HG03060 (cell line): Measurements from ENCODE around the gene TMCC2.
"Not testable (repeated sequence)": the region's sequence is repeated elsewhere in the genome, so short reads cannot be mapped to it uniquely, and the experiment has no call there.

Experiments used
- ATAC-seq: cut with Tn5 transposase; IDR thresholded peaks from one replicate; pipeline ENCODE4 v1.9.1; 2021; ENCODE audit warnings: low read depth, moderate number of reproducible peaks; ENCODE audit not compliant: unreplicated experiment

Gene TMCC2

GRCh38 chr1:205227584-205228013 is at the start of gene TMCC2:
TSS of gene TMCC2 (plus strand) at chr1:205227946. CDS start at chr1:205228565, 619 bp downstream.
- no peak for ATAC-seq

- ATAC-seq, result no peak
Measured at GRCh38 chr1:205179842-205180241, 47.9 kb upstream of the TMCC2 start.

- ATAC-seq, result not testable (repeated sequence)
Measured at GRCh38 chr1:205180331-205180730, 47.4 kb upstream of the TMCC2 start.

GRCh38 chr1:205182930-205183329 is 44.8 kb upstream of the TMCC2 start:
- no peak for ATAC-seq

GRCh38 chr1:205183676-205184335 is 43.9 kb upstream of the TMCC2 start:
- ATAC-seq, result no peak

GRCh38 chr1:205186191-205186590 is 41.6 kb upstream of the TMCC2 start:
- no peak for ATAC-seq

GRCh38 chr1:205187420-205187819 is 40.3 kb upstream of the TMCC2 start:
- no peak for ATAC-seq

- no peak for ATAC-seq
Measured at GRCh38 chr1:205188098-205188497, 39.6 kb upstream of the TMCC2 start.

GRCh38 chr1:205188596-205188995 is 39.1 kb upstream of the TMCC2 start:
- no peak for ATAC-seq

- no peak for ATAC-seq
Measured at GRCh38 chr1:205189131-205189530, 38.6 kb upstream of the TMCC2 start.

- ATAC-seq, result no peak
Measured at GRCh38 chr1:205190845-205191577, 36.7 kb upstream of the TMCC2 start.

- ATAC-seq, result no peak
Measured at GRCh38 chr1:205191622-205192021, 36.1 kb upstream of the TMCC2 start.

- ATAC-seq, result no peak
Measured at GRCh38 chr1:205192287-205192686, 35.5 kb upstream of the TMCC2 start.

GRCh38 chr1:205199090-205199930 is 28.4 kb upstream of the TMCC2 start:
- no peak for ATAC-seq

GRCh38 chr1:205199931-205200299 is 27.8 kb upstream of the TMCC2 start:
- no peak for ATAC-seq

GRCh38 chr1:205204552-205204951 is 23.2 kb upstream of the TMCC2 start:
- no peak for ATAC-seq

GRCh38 chr1:205205055-205205454 is 22.7 kb upstream of the TMCC2 start:
- ATAC-seq, result no peak

- ATAC-seq, result no peak
Measured at GRCh38 chr1:205208811-205209210, 18.9 kb upstream of the TMCC2 start.

- no peak for ATAC-seq
Measured at GRCh38 chr1:205210756-205211168, 17.0 kb upstream of the TMCC2 start.

GRCh38 chr1:205211169-205211838 is 16.4 kb upstream of the TMCC2 start, which contains the start of gene DSTYK:
TSS of gene DSTYK (minus strand) at chr1:205211702. CDS start at chr1:205211535, 167 bp downstream.
- peak; percentile 73 for ATAC-seq
